GM12878 (cell line): ENCODE results near the gene RGS5. TPM values are rescaled to one million over a fixed set of nuclear protein-coding genes. Genes with fewer than 3 reads are reported as not detected.

Experiments used
- ATAC-seq: fragments of 200-7000 bp; cut with Tn5 transposase; 3 replicates; pipeline ENCODE4 v1.9.1; 2020; ENCODE audit warnings: mild to moderate bottlenecking, moderate library complexity
- BruUV-seq: library from RNA; stranded (reverse); fragments of 400-500 nt; replicated peaks from 2 replicates; lab custom pipeline; 2021; lab: Mats Ljungman, UMichigan
- CTCF ChIA-PET: fragments of 300-600 bp; sonication (Branson Sonifier 250); formaldehyde crosslinking; extraction: SDS; loops from one replicate; lab custom pipeline; 2021; ENCODE audit warnings: inconsistent platforms; lab: Yijun Ruan, JAX
- POLR2A ChIA-PET: fragments of 350-600 bp; formaldehyde crosslinking; extraction: SDS; loops from one replicate; lab custom pipeline; 2021; ENCODE audit warnings: inconsistent platforms; lab: Charles Lee
- RAD21 ChIA-PET: fragments of 300-600 bp; sonication (Branson Sonifier 250); formaldehyde crosslinking; loops from one replicate; lab custom pipeline; 2023; ENCODE audit warnings: antibody characterized with exemption; ENCODE audit not compliant: unreplicated experiment; lab: Charles Lee
- SMC1A ChIA-PET: fragments of 300-600 bp; sonication (Branson Sonifier 250); formaldehyde crosslinking; loops from one replicate; lab custom pipeline; 2023; ENCODE audit not compliant: unreplicated experiment, uncharacterized antibody; lab: Charles Lee
- DNase-seq: peaks from one replicate; pipeline ENCODE4 v3.0.0-alpha.2; 2011; ENCODE audit warnings: low read depth, low spot score
- FAIRE-seq: peaks from 3 replicates; lab custom pipeline; 2011; peaks lifted over from hg19 to GRCh38; lab: Jason Lieb, UNC
- H2AFZ ChIP-seq: 2 replicates; pipeline ENCODE4 v1.6.0; 2011; ENCODE audit warnings: low read depth, low read length, control low read depth; ENCODE audit not compliant: control insufficient read depth
- H3K27ac ChIP-seq: 2 replicates; pipeline ENCODE4 v1.5.1; 2011; ENCODE audit warnings: control low read depth; ENCODE audit not compliant: control insufficient read depth, insufficient read depth
- H3K27me3 ChIP-seq, 2 experiments: replicated peaks in 1 of 2; 2 replicates each; pipeline versions ENCODE4 v1.6.0 to v1.6.1; 2011; ENCODE audit warnings: low read length in 1 of 2; ENCODE audit not compliant: control insufficient read depth in 2 of 2, insufficient read depth in 2 of 2
- H3K36me3 ChIP-seq, 2 experiments: 2 replicates each; pipeline ENCODE4 v1.5.1; 2011; ENCODE audit warnings: low read length in 1 of 2; ENCODE audit not compliant: control insufficient read depth in 2 of 2, insufficient read depth in 2 of 2
- H3K4me1 ChIP-seq: 2 replicates; pipeline ENCODE4 v1.6.1; 2011; ENCODE audit warnings: mild to moderate bottlenecking, low read length, moderate library complexity, mixed read lengths; ENCODE audit not compliant: control insufficient read depth, insufficient read depth
- H3K4me2 ChIP-seq: 2 replicates; pipeline ENCODE4 v1.6.0; 2011; ENCODE audit warnings: control low read depth; ENCODE audit not compliant: control insufficient read depth, insufficient read depth
- H3K4me3 ChIP-seq: fragments of 200-600 bp; sonication (generic); 2 replicates; pipeline ENCODE4 v1.5.1; 2016
- H3K79me2 ChIP-seq: 2 replicates; pipeline ENCODE4 v1.6.0; 2011; ENCODE audit warnings: low read length; ENCODE audit not compliant: control insufficient read depth, insufficient read depth
- H3K9ac ChIP-seq: 2 replicates; pipeline ENCODE4 v1.8.0; 2011; ENCODE audit warnings: low read length, control low read depth, mixed read lengths; ENCODE audit not compliant: control insufficient read depth, insufficient read depth
- H3K9me3 ChIP-seq: replicated peaks from 3 replicates; pipeline ENCODE4 v1.5.1; 2011; ENCODE audit warnings: mild to moderate bottlenecking, low read length; ENCODE audit not compliant: control insufficient read depth, insufficient read depth
- H4K20me1 ChIP-seq: 2 replicates; pipeline ENCODE4 v1.6.0; 2011; ENCODE audit not compliant: control insufficient read depth, insufficient read depth
- ATF3 ChIP-seq: IDR thresholded peaks from 2 replicates; pipeline ENCODE4 v1.6.1; 2011; ENCODE audit warnings: low read depth, mild to moderate bottlenecking, low read length, moderate library complexity, borderline replicate concordance; ENCODE audit errors: extremely low read depth
- CREM ChIP-seq: IDR thresholded peaks from 2 replicates; pipeline ENCODE4 v1.6.1; 2014; ENCODE audit warnings: antibody characterized with exemption, low read depth
- ESRRA ChIP-seq: IDR thresholded peaks from 2 replicates; pipeline ENCODE4 v1.6.1; 2012; ENCODE audit warnings: mild to moderate bottlenecking, low read length, improper control_type of control experiment
- HDAC6 ChIP-seq: fragments of 200-600 bp; sonication (generic); IDR thresholded peaks from one replicate; pipeline ENCODE4 v1.8.0; 2017; ENCODE audit warnings: antibody characterized with exemption; ENCODE audit not compliant: unreplicated experiment
- PML ChIP-seq: IDR thresholded peaks from 2 replicates; pipeline ENCODE4 v1.6.1; 2012; ENCODE audit warnings: low read length, inconsistent platforms
- SP1 ChIP-seq: IDR thresholded peaks from one replicate; pipeline ENCODE4 v1.6.1; 2011; ENCODE audit warnings: low read depth, low read length
- SRF ChIP-seq, 2 experiments: IDR thresholded peaks; 2 replicates each; pipeline ENCODE4 v1.6.1; 2011; ENCODE audit warnings: low read depth in 2 of 2, low read length in 2 of 2, mild to moderate bottlenecking in 1 of 2, moderate library complexity in 1 of 2
- STAT1 ChIP-seq: fragments of 450-650 bp; conservative IDR thresholded peaks from 2 replicates; pipeline ENCODE4 v1.6.1; 2014; ENCODE audit warnings: antibody characterized with exemption, mild to moderate bottlenecking
- TCF3 ChIP-seq: IDR thresholded peaks from 2 replicates; pipeline ENCODE4 v1.6.1; 2012; ENCODE audit warnings: low read depth, mild to moderate bottlenecking, low read length, borderline replicate concordance; ENCODE audit not compliant: insufficient read depth
- ZSCAN29 ChIP-seq: fragments of 450-650 bp; IDR thresholded peaks from 2 replicates; pipeline ENCODE4 v1.6.1; 2017; ENCODE audit warnings: mild to moderate bottlenecking, moderate library complexity
- WGBS: methylation state at CpG from one replicate; pipeline ENCODE4 v1.1.6; 2016; ENCODE audit warnings: low lambda C conversion rate; ENCODE audit not compliant: insufficient replicate concordance, insufficient coverage; ENCODE audit errors: missing lambda C conversion rate; 5-methylcytosine and 5-hydroxymethylcytosine counted together
- in situ Hi-C: fragments of 300-500 bp; cut with MboI; formaldehyde crosslinking; loops from 9 replicates; pipeline ENCODE4 v1.14.3; 2018; ENCODE audit warnings: mixed read lengths
- intact Hi-C: fragments of 100-400 bp; cut with micrococcal nuclease; formaldehyde crosslinking; loops from one replicate; pipeline ENCODE4 v1.14.2; 2022; ENCODE audit not compliant: unreplicated experiment
- polyA plus RNA-seq, 11 experiments: library from polyadenylated mRNA; depleted of rRNA in 4 of 11; unstranded in 6 of 11; stranded (reverse) in 5 of 11; fragments of >200 nt; fragmentation: Nextera tagmentation in 4 of 11; fragmentation: Illumina TruSeq in 1 of 11; extraction: Ambion mirVana in 4 of 11; extraction: Trizol in 1 of 11; gene quantifications; 1 replicate in 1 of 11; 2 replicates in 10 of 11; pipeline versions ENCODE4 v1.2.1 to v1.2.3, GENCODE V29; 2011 to 2016; ENCODE audit warnings: inconsistent platforms in 2 of 11, missing spikeins in 2 of 11, low read depth in 1 of 11
- total RNA-seq, 4 experiments: library from RNA; depleted of rRNA in 3 of 4; stranded (reverse); fragments of >200 nt in 3 of 4; fragmentation: Illumina TruSeq in 1 of 4; extraction: Trizol in 1 of 4; gene quantifications; 2 replicates each; pipeline versions ENCODE4 v1.2.1 to v1.2.3, GENCODE V29; 2013 to 2021

Gene RGS5
- total and polyA plus RNA-seq, 10 of the 15 experiments (the other 5 are each of a cell fraction or from before 2014, with no cell fraction given): 0.63 to 7.4 (median 2.8) TPM

GRCh38 chr1:163227126-163227525, 24.4 kb upstream of the RGS5 start:
- Histone ChIP-seq H3K9ac (no peak overlapping the region), H3K4me2 (no peak overlapping the region), H3K36me3 (no peaks in the 10 kb centered on the region), H3K27me3 (no peaks in the 10 kb centered on the region), H4K20me1 (no peaks in the 10 kb centered on the region), H3K9me3 (no peaks in the 10 kb centered on the region), H2AFZ (no peak overlapping the region), H3K4me1 (no peaks in the 10 kb centered on the region), H3K4me3 (no peak overlapping the region), H3K27ac (no peak overlapping the region), H3K79me2 (no peaks in the 10 kb centered on the region)
- 0% methylated on average over 1 of the region's 1 CpG for WGBS
- TF ChIP-seq STAT1 (no peak), ESRRA (no peak), ZSCAN29 (no peak), SRF (IDR thresholded peaks at IDR 0.05; ENCODE audit: low read depth in 2 of 2, low read length in 2 of 2) (no peak), CREM (no peak), TCF3 (no peak), SP1 (no peak), HDAC6 (no peak), ATF3 (no peak), PML (no peak)
- ChIA-PET POLR2A (no interaction called here), CTCF (no interaction called here), SMC1A (no interaction called here), RAD21 (interaction anchor here (0.5 kb wide), 1 partner anchor 64 kb away, joined by 7 read pairs; no protein-coding TSS in a partner anchor)
- DNase-seq: no peak
- ATAC-seq: no peak
- in situ Hi-C loops (no loop called here), intact Hi-C loops (no loop called here)
- no peak for FAIRE-seq
- BruUV-seq: no TSS peak
